OCI-LY1 (cell line): Measurements from ENCODE around the gene EIF1AD.

Experiments
- H2AFZ ChIP-seq: fragments of 200-600 bp; sonication (generic), shearing (Covaris generic); 2 replicates; pipeline ENCODE4 v1.6.0; 2014; ENCODE audit warnings: antibody characterized with exemption, mild to moderate bottlenecking, low read length
- H3F3A ChIP-seq: fragments of 200-600 bp; sonication (generic), shearing (Covaris generic); 2 replicates; pipeline ENCODE4 v1.6.0; 2014; ENCODE audit warnings: mild to moderate bottlenecking, antibody characterized with exemption, low read length, moderate library complexity; ENCODE audit not compliant: insufficient read depth
- H3K27ac ChIP-seq: fragments of 200-600 bp; sonication (generic); 2 replicates; pipeline ENCODE4 v1.5.1; 2014; ENCODE audit warnings: low read length, mixed run types, mild to moderate bottlenecking, low read depth; ENCODE audit not compliant: poor library complexity, severe bottlenecking
- H3K27me3 ChIP-seq: fragments of 200-600 bp; sonication (generic); 2 replicates; pipeline ENCODE4 v1.6.0; 2014; ENCODE audit warnings: antibody characterized with exemption, mild to moderate bottlenecking, low read length, moderate library complexity; ENCODE audit not compliant: insufficient read depth
- H3K36me3 ChIP-seq: fragments of 200-600 bp; sonication (generic); 2 replicates; pipeline ENCODE4 v1.6.1; 2014; ENCODE audit warnings: mild to moderate bottlenecking, antibody characterized with exemption, low read length, moderate library complexity, mixed read lengths; ENCODE audit not compliant: insufficient read depth
- H3K4me1 ChIP-seq: fragments of 200-600 bp; sonication (generic); 2 replicates; pipeline ENCODE4 v1.5.1; 2014; ENCODE audit warnings: mild to moderate bottlenecking, low read length, moderate library complexity; ENCODE audit not compliant: insufficient read depth, severe bottlenecking
- H3K4me2 ChIP-seq: fragments of 200-600 bp; sonication (generic), shearing (Covaris generic); 2 replicates; pipeline ENCODE4 v1.6.1; 2014; ENCODE audit warnings: low read length
- H3K4me3 ChIP-seq: fragments of 200-600 bp; sonication (generic); 2 replicates; pipeline ENCODE4 v1.5.1; 2014; ENCODE audit warnings: low read length, low read depth, mild to moderate bottlenecking, mixed read lengths; ENCODE audit not compliant: poor library complexity, severe bottlenecking
- H3K79me2 ChIP-seq: fragments of 200-600 bp; shearing (Covaris generic); 2 replicates; pipeline ENCODE4 v1.6.1; 2016; ENCODE audit warnings: mixed run types, low read length, mixed read lengths; ENCODE audit not compliant: insufficient read depth
- H3K9ac ChIP-seq: fragments of 200-600 bp; sonication (generic), shearing (Covaris generic); 2 replicates; pipeline ENCODE4 v1.6.1; 2014; ENCODE audit warnings: mild to moderate bottlenecking, low read length, mixed read lengths
- H3K9me2 ChIP-seq: fragments of 200-600 bp; sonication (generic), shearing (Covaris generic); 2 replicates; pipeline ENCODE4 v1.6.1; 2014; ENCODE audit warnings: low read depth, mild to moderate bottlenecking, low read length, mixed read lengths
- H3K9me3 ChIP-seq: fragments of 200-600 bp; shearing (Covaris generic); 2 replicates; pipeline ENCODE4 v1.6.1; 2014; ENCODE audit warnings: low read length, mixed read lengths
- H4K20me1 ChIP-seq: fragments of 200-600 bp; sonication (generic), shearing (Covaris generic); 2 replicates; pipeline ENCODE4 v1.6.0; 2016; ENCODE audit warnings: mild to moderate bottlenecking, low read length; ENCODE audit not compliant: insufficient read depth
- EZH2 ChIP-seq: fragments of 200-600 bp; sonication (generic), shearing (Covaris generic); IDR thresholded peaks from 2 replicates; pipeline ENCODE4 v1.8.0; 2017; ENCODE audit warnings: borderline replicate concordance, mixed run types, mild to moderate bottlenecking, antibody characterized with exemption, low read length, moderate library complexity, mixed read lengths
- TF ChIP-seq, protein P1 (sequence below): fragments of 200-600 bp; sonication (generic), shearing (Covaris generic); IDR thresholded peaks from 2 replicates; pipeline ENCODE4 v1.5.1; 2017; ENCODE audit warnings: mild to moderate bottlenecking, antibody characterized with exemption, low read length, moderate library complexity, mixed read lengths

The EIF1AD gene

DNA sequence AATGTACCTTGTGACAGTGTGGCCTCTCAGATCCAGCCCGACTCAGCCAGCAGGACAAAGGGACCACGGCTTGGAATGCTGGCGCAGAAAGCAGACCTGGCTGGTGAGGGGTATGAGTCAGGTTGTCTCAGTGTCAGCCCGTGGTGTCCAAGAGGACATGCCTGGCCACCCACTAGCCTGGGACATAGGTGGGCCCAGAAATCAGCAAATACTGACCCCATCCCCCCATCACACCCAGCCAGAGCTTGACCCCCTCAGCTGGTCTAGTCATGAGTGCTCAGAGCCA, 4.9 kb upstream of the EIF1AD start:
- H4K20me1 ChIP-seq = no peaks in the 10 kb centered on the region
- no peak for TF ChIP-seq EZH2
- TF ChIP-seq, protein P1, sequence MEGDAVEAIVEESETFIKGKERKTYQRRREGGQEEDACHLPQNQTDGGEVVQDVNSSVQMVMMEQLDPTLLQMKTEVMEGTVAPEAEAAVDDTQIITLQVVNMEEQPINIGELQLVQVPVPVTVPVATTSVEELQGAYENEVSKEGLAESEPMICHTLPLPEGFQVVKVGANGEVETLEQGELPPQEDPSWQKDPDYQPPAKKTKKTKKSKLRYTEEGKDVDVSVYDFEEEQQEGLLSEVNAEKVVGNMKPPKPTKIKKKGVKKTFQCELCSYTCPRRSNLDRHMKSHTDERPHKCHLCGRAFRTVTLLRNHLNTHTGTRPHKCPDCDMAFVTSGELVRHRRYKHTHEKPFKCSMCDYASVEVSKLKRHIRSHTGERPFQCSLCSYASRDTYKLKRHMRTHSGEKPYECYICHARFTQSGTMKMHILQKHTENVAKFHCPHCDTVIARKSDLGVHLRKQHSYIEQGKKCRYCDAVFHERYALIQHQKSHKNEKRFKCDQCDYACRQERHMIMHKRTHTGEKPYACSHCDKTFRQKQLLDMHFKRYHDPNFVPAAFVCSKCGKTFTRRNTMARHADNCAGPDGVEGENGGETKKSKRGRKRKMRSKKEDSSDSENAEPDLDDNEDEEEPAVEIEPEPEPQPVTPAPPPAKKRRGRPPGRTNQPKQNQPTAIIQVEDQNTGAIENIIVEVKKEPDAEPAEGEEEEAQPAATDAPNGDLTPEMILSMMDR = no peak
- peaks cover 25% of the 10 kb centered on the region for H3K36me3 ChIP-seq
- H3K27ac ChIP-seq = no peak overlapping the region
- no peaks in the 10 kb centered on the region for H3K9me2 ChIP-seq
- H2AFZ ChIP-seq = no peak overlapping the region
- H3K4me3 ChIP-seq = no peak overlapping the region
- H3K4me1 ChIP-seq = peaks cover 10% of the 10 kb centered on the region
- H3F3A ChIP-seq = no peaks in the 10 kb centered on the region
- H3K9me3 ChIP-seq = no peaks in the 10 kb centered on the region
- H3K79me2 ChIP-seq = peaks cover 7% of the 10 kb centered on the region
- H3K9ac ChIP-seq = no peak overlapping the region
- no peaks in the 10 kb centered on the region for H3K27me3 ChIP-seq
- H3K4me2 ChIP-seq = no peak overlapping the region

DNA sequence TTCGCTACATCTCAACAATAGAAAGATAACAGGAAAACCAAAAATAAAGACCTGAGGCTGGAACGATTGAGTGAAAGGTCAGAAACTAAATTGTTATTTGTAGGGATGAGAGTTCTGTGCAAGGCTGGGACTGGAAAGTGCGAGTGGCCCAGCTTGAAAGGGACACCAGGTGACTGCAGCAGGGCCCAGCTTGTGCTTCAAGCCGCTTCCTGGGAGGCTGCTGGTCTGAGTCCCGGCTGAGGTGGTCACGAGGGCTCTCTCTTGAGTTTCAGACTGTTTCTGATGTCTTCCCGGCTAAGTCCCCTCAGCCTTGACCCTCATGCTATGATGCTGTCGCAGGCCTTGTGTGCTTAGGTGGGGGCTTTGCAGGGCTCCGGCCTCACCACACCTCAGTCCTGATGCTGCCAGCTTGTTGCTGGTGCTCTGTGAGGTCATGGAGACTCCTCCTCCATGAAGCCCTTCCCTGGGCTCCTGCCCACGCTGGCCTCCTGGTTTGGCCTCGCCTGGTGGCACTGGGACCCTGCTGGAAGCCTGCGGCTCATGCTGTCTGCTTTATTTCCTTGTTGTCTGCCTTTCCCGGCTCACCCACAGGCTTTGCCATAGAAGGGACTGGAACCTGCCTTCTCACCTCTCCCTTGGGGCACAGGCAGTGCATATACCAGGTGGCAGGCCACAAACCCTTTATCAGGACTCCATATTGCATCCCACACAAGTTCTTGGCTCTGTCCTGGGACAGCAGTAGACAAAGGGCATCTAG, 4.4 kb upstream of the EIF1AD start:
- no peaks in the 10 kb centered on the region for H3K9me2 ChIP-seq
- H4K20me1 ChIP-seq = no peaks in the 10 kb centered on the region
- no peak overlapping the region for H2AFZ ChIP-seq
- no peaks in the 10 kb centered on the region for H3K27me3 ChIP-seq
- H3K9ac ChIP-seq = no peak overlapping the region
- no peak overlapping the region for H3K27ac ChIP-seq
- H3K4me2 ChIP-seq = no peak overlapping the region
- H3K4me1 ChIP-seq = peaks cover 10% of the 10 kb centered on the region
- no peak overlapping the region for H3K4me3 ChIP-seq
- no peaks in the 10 kb centered on the region for H3K9me3 ChIP-seq
- no peak for TF ChIP-seq EZH2
- TF ChIP-seq, protein P1 = no peak
- H3K79me2 ChIP-seq = peaks cover 13% of the 10 kb centered on the region
- peaks cover 25% of the 10 kb centered on the region for H3K36me3 ChIP-seq
- H3F3A ChIP-seq = no peaks in the 10 kb centered on the region

DNA sequence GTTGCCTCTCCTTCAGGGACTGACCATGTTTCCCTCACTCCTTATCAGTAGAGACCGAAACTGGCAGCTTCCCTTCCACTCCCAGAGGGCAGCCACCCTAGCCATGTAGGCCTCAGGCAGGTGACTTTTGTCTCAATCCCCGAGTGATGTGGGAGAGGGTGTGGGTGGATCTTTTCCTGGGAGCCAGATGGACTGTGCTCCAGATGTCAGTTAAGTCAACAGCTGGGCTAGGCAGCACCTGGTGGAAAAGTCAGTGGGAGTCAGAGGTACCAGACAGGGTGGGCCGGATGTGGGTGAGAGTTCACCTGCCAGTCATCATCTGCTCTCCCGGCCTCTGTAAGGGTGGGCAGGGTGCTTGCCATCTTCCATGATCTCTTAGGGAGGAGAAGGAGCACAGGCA, 2.2 kb upstream of the EIF1AD start:
- H3K9me2 ChIP-seq = no peaks in the 10 kb centered on the region
- H3F3A ChIP-seq = no peaks in the 10 kb centered on the region
- TF ChIP-seq, protein P1 = no peak
- TF ChIP-seq EZH2 = no peak
- H3K79me2 ChIP-seq = peaks cover 17% of the 10 kb centered on the region
- no peak overlapping the region for H3K27ac ChIP-seq
- H3K4me1 ChIP-seq = peaks cover 19% of the 10 kb centered on the region
- no peak overlapping the region for H2AFZ ChIP-seq
- no peaks in the 10 kb centered on the region for H3K9me3 ChIP-seq
- peaks cover 39% of the 10 kb centered on the region for H3K36me3 ChIP-seq
- no peak overlapping the region for H3K4me2 ChIP-seq
- H3K4me3 ChIP-seq = no peak overlapping the region
- H4K20me1 ChIP-seq = no peaks in the 10 kb centered on the region
- no peak overlapping the region for H3K9ac ChIP-seq
- no peaks in the 10 kb centered on the region for H3K27me3 ChIP-seq
